GM12892 (cell line): Measurements from ENCODE around the gene CCNQ.

Experiments used
- POLR2A ChIP-seq: IDR thresholded peaks from 2 replicates; pipeline ENCODE4 v1.6.1; 2011; ENCODE audit warnings: low read depth, low read length, control low read depth
- POLR2AphosphoS5 ChIP-seq: IDR thresholded peaks from 2 replicates; pipeline ENCODE4 v1.6.1; 2011; ENCODE audit warnings: low read depth, low read length, control low read depth

DNA sequence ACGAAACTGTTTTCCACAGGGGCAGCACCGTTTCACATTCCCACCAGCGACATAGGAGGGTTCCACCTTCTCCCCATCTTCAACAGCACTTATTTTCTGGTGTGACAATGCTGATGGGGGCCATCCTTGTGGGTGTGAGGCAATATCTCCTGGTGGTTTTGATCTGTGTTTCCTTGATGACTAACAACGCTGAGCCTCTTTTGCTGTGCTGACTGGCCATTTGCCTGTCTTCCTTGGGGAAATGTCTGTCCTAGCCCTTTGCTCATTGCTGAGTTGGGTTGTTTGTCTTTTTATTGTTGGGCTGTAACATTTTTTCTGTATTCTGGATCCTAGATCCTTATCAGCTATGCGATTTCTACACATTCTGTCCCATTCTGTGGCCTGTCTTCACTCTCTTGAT, 47.8 kb downstream of the CCNQ start:
- TF ChIP-seq POLR2A, result no peak
- no peak for TF ChIP-seq POLR2AphosphoS5
